ENCODE data around the gene NRROS.

The NRROS gene

DNA sequence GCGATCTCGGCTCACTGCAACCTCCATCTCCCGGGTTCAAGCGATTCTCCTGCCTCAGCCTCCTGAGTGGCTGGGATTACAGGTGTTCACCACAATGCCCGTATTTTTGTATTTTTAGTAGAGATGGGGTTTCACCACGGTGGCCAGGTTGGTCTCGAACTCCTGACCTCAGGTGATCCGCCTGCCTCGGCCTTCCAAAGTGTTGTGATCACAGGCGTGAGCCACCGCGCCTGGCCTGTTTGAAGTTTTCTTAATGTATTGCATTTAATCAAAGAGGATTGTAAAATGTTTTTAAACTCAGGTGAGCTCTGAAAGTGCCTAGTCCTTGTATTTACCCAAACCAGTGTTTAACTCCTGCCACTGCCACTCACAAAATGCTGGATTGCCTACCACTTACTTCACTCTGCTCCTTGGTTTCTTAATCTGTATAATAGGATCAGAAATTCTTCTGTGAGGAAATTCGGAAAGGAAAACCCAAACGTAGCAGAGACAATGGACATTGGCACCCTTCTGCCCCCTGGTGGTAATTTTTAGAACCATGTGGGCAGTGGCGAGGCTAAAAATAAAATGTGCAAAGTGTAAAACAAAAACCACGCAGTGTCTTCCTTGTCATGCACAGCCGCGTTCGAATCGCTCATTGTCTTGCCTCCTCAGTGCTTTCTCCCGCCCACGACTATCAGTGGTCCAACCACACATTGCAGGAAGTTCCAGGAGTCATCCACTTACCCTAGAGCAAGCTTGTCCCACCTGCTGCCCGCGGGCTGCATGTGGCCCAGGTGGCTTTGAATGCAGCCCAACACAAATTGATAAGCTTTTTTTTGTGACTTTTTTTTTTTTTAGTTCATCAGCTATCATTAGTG, 45.3 kb downstream of the NRROS start:
- Histone ChIP-seq H3K4me1 (ENCODE audit: low read length) (0 out of 2 replicates have a peak, but pooled peaks cover 4% of the 10 kb centered on the region), H3K27me3 (replicated peaks; ENCODE audit: insufficient read depth, low read length) (no peaks in the 10 kb centered on the region), H3K9ac (ENCODE audit: low read length) (peak overlapping the region; percentile 32; the same call in 1 of the 2 replicates), H3K4me2 (ENCODE audit: low read depth, low read length) (peak overlapping the region; percentile 80), H2AFZ (ENCODE audit: low read length) (peak overlapping the region; percentile 77), H3K79me2 (ENCODE audit: low read length) (no peaks in the 10 kb centered on the region), H3K9me3 (replicated peaks; ENCODE audit: insufficient read depth, low read length) (no peaks in the 10 kb centered on the region), H3K9me2 (replicated peaks; ENCODE audit: insufficient read depth, low read length) (no peaks in the 10 kb centered on the region), H3F3A (ENCODE audit: insufficient read depth, low read length) (peaks cover 11% of the 10 kb centered on the region), H3K4me3 (ENCODE audit: low read length) (peak overlapping the region; percentile 47), H4K20me1 (ENCODE audit: insufficient read depth, low read length) (no peaks in the 10 kb centered on the region), H3K36me3 (replicated peaks; ENCODE audit: insufficient read depth, low read length) (no peaks in the 10 kb centered on the region), H3K27ac (ENCODE audit: low read length) (peak overlapping the region; percentile 18; the same call in 1 of the 2 replicates)
- peak; percentile 89 for DNase-seq
- TF ChIP-seq, protein P1, sequence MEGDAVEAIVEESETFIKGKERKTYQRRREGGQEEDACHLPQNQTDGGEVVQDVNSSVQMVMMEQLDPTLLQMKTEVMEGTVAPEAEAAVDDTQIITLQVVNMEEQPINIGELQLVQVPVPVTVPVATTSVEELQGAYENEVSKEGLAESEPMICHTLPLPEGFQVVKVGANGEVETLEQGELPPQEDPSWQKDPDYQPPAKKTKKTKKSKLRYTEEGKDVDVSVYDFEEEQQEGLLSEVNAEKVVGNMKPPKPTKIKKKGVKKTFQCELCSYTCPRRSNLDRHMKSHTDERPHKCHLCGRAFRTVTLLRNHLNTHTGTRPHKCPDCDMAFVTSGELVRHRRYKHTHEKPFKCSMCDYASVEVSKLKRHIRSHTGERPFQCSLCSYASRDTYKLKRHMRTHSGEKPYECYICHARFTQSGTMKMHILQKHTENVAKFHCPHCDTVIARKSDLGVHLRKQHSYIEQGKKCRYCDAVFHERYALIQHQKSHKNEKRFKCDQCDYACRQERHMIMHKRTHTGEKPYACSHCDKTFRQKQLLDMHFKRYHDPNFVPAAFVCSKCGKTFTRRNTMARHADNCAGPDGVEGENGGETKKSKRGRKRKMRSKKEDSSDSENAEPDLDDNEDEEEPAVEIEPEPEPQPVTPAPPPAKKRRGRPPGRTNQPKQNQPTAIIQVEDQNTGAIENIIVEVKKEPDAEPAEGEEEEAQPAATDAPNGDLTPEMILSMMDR (IDR thresholded peaks at IDR 0.05; ENCODE audit: low read length) = peak; percentile 97
- no peak for TF ChIP-seq EZH2phosphoT487 (IDR thresholded peaks at IDR 0.05; ENCODE audit: low read length)
- no peak for TF ChIP-seq EZH2 (optimal IDR thresholded peaks at IDR 0.05; ENCODE audit: low read depth, low read length)

DNA sequence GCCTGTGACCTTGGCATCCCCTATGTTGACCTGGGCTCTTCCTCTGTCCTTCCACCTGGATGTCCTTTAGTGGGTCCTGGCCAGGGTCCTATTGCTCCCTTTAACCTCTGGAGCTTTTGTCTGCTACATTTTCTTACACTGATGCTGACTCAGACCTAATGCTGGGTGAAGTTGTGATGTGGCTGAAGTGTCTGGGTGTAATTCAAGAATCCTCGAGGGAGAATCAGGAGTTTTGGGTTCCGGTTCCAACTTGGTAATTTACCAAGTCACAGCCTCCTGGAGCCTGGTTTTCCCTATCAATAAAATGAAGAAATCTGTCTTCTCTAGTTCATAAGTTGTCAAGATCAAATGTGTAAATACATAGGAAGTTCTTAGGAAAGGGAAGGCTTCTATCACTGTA, 46.9 kb downstream of the NRROS start:
- DNase-seq = no peak
- no peak overlapping the region for H3K9ac ChIP-seq (ENCODE audit: low read length)

DNA sequence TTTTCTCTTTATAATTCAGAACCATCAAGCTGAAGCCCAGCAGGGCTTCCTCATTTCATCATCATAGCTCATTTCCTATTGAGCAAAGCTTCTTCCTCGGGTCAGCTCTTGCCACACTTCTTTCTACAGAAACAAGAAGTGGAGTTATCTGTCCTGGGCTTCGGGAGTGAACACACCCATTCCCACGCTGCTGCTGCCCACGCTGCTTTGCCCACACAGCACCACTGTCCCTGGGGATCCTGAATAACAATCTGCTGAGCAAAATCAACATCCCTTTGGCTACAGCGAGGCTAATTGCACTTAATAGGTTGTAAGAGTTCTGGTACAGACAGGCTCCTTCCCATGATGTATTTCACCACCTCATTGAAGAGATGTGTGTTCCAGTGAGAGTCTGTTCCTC, 48.9 kb downstream of the NRROS start:
- no peak overlapping the region for H3K9ac ChIP-seq (ENCODE audit: low read length)
- no peaks in the 10 kb centered on the region for H3K27me3 ChIP-seq (replicated peaks; ENCODE audit: insufficient read depth, low read length)
- no peaks in the 10 kb centered on the region for H4K20me1 ChIP-seq (ENCODE audit: insufficient read depth, low read length)
- H3K27ac ChIP-seq (ENCODE audit: low read length) = no peak overlapping the region
- no peaks in the 10 kb centered on the region for H3K9me2 ChIP-seq (replicated peaks; ENCODE audit: insufficient read depth, low read length)
- H3K4me2 ChIP-seq (ENCODE audit: low read depth, low read length) = no peak overlapping the region
- 0 out of 2 replicates have a peak, but pooled peaks cover 4% of the 10 kb centered on the region for H3K4me1 ChIP-seq (ENCODE audit: low read length)
- no peak overlapping the region for H3K4me3 ChIP-seq (ENCODE audit: low read length)
- H3K9me3 ChIP-seq (replicated peaks; ENCODE audit: insufficient read depth, low read length) = no peaks in the 10 kb centered on the region
- no peaks in the 10 kb centered on the region for H3K79me2 ChIP-seq (ENCODE audit: low read length)
- no peaks in the 10 kb centered on the region for H3K36me3 ChIP-seq (replicated peaks; ENCODE audit: insufficient read depth, low read length)
- no peak overlapping the region for H2AFZ ChIP-seq (ENCODE audit: low read length)
- TF ChIP-seq EZH2phosphoT487 (IDR thresholded peaks at IDR 0.05; ENCODE audit: low read length) = no peak
- no peak for TF ChIP-seq EZH2 (optimal IDR thresholded peaks at IDR 0.05; ENCODE audit: low read depth, low read length)
- TF ChIP-seq, protein P1 (IDR thresholded peaks at IDR 0.05; ENCODE audit: low read length) = no peak
- H3F3A ChIP-seq (ENCODE audit: insufficient read depth, low read length) = peaks cover 11% of the 10 kb centered on the region
- DNase-seq = no peak

More for the DNA sequence above, 46.9 kb downstream of the NRROS start:
- Histone ChIP-seq H3K27me3 (replicated peaks; ENCODE audit: insufficient read depth, low read length) (no peaks in the 10 kb centered on the region), H3K36me3 (replicated peaks; ENCODE audit: insufficient read depth, low read length) (no peaks in the 10 kb centered on the region), H3K9me3 (replicated peaks; ENCODE audit: insufficient read depth, low read length) (no peaks in the 10 kb centered on the region), H2AFZ (ENCODE audit: low read length) (no peak overlapping the region), H3K4me3 (ENCODE audit: low read length) (no peak overlapping the region), H3K4me2 (ENCODE audit: low read depth, low read length) (no peak overlapping the region), H3K9me2 (replicated peaks; ENCODE audit: insufficient read depth, low read length) (no peaks in the 10 kb centered on the region), H3F3A (ENCODE audit: insufficient read depth, low read length) (peaks cover 11% of the 10 kb centered on the region), H4K20me1 (ENCODE audit: insufficient read depth, low read length) (no peaks in the 10 kb centered on the region), H3K27ac (ENCODE audit: low read length) (no peak overlapping the region), H3K79me2 (ENCODE audit: low read length) (no peaks in the 10 kb centered on the region), H3K4me1 (ENCODE audit: low read length) (0 out of 2 replicates have a peak, but pooled peaks cover 4% of the 10 kb centered on the region)
- no peak for TF ChIP-seq EZH2phosphoT487 (IDR thresholded peaks at IDR 0.05; ENCODE audit: low read length)
- TF ChIP-seq, protein P1 (IDR thresholded peaks at IDR 0.05; ENCODE audit: low read length) = no peak
- no peak for TF ChIP-seq EZH2 (optimal IDR thresholded peaks at IDR 0.05; ENCODE audit: low read depth, low read length)

Measured in MM.1S (cell line).